Forelimb muscle (tissue), 1 donor: Measurements from ENCODE around the gene NFATC3. TPM values are rescaled to one million over a fixed set of nuclear protein-coding genes. Genes with fewer than 3 reads are reported as not detected.

Source experiments
- DNase-seq: peaks from one replicate; pipeline ENCODE4 v3.0.0-alpha.2; 2013; ENCODE audit warnings: low read depth
- polyA plus RNA-seq: library from polyadenylated mRNA; unstranded; fragments of 120-200 nt; gene quantifications from one replicate; pipeline ENCODE4 v1.2.1, GENCODE V29; 2013; ENCODE audit not compliant: insufficient read length

NFATC3 gene
- polyA plus RNA-seq, 1 donor, result 27.6 TPM

DNA sequence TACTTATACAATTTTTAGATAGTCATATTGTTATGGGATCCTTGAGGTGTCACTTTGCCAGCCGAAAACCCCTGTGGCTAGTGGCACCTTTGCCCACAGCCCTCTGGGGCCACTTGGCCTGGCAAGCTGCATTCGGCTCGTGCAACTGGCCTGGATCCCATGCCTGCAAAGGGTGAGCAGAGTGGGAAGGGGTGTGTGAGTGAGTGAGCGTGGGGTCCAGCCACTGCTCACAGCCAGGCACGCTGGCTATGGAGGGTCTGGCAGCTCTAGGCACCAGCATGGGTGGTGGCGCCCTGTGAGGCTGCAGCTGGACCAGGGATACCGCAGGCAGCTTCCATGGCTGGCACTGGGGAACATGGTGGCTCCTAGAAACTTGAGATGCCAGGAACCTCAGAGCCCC is 101.7 kb downstream of the NFATC3 start:
- no peak for DNase-seq

DNA sequence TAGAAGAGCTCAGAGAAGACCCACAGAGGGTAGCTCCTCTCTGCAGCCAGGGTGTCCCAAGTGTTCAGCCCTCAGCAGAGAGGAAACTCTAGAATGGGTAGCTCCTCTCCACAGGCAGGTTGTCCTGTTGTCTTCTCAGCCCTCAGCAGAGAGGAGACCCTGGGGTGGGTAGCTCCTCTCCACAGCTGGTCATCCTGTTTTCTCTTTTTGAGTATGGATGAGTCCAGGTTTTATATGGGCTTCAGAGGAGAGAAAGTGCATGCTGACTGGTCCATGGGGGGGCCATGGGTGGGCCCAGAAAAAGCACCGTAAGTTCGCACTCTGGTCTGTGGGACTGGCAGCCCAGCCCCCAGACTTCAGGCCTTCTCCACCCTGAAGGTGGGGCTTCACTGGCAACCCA is 102.3 kb downstream of the NFATC3 start:
- no peak for DNase-seq

DNA sequence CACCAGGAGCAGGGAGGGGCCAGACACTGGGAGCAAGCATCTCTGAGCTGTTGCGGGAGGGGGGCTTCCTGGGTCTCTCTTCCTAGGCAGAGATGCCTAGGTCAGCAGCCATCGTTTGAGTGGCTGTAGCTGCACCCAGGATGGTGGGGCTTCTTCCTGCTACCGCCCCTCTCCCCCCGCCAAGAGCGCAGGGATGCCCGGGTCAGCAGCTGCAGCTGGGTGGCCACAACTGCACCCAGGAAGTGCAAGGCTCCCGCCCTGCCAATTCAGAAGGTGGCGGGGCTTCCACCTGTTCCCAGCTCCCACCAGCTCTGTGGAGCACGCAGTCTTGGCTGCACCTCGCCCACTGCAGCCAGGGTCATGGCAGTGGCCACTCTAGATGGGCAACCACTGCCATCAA is 103.0 kb downstream of the NFATC3 start:
- DNase-seq, result no peak

DNA sequence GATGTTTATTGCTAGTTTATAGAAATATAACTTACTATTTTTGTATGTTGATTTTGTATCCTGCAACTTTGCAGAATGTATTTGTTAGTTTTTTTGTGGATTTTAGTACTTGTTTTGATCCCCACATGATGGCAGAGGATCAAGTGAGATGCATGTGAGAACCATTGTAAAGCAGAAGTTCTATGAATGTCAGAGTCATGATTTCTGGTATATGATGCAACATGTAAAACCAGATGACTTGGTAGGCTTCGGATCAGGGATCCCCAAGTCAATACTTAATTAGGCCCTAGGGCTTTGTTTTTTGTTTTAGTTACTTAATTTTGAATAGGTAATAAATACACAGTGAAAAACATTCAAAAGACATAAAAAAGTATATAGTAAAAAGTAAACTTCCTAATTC is 104.9 kb downstream of the NFATC3 start:
- no peak for DNase-seq

DNA sequence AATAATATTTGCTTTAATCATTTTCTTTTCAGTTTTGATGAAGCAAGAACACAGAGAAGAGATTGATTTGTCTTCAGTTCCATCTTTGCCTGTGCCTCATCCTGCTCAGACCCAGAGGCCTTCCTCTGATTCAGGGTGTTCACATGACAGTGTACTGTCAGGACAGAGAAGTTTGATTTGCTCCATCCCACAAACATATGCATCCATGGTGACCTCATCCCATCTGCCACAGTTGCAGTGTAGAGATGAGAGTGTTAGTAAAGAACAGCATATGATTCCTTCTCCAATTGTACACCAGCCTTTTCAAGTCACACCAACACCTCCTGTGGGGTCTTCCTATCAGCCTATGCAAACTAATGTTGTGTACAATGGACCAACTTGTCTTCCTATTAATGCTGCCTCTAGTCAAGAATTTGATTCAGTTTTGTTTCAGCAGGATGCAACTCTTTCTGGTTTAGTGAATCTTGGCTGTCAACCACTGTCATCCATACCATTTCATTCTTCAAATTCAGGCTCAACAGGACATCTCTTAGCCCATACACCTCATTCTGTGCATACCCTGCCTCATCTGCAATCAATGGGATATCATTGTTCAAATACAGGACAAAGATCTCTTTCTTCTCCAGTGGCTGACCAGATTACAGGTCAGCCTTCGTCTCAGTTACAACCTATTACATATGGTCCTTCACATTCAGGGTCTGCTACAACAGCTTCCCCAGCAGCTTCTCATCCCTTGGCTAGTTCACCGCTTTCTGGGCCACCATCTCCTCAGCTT is 105.8 kb downstream of the NFATC3 start:
- DNase-seq, result no peak

DNA sequence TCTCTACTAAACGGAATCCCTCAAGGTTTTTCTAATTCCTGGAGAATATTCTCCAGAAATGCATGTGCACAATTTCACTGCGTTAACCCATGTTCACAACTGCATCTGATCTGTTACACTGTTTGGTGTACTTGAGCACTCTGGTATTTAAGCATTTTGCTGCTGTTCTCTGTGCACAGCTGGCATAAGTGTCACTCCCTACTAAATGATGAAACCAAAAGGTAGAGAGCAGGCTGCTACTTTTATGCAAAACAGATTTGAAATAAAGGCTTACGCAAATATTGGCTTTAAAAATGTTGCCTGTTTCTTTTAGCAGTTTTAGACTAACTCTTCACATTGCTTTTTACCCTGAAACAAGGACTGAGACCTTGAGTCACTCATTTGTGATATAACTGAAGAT is 109.1 kb downstream of the NFATC3 start:
- DNase-seq, result no peak

DNA sequence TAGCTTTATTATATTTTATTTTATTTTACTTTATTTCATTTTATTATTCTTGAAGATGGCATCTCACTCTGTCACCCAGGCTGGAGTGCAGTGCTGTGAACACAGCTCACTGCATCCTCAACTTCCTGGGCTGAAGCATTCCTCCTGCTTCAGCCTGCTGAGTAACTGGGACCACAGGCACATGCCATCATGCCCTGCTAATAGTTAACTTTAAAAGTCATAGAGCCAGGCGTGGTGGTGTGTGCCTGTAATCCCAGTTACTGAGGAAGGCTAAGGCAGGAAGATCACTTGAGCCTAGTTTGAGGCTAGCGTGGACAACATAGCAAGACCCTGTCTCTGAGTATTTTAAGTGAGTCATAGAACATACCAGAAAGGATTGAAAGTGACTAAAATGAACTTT is 112.1 kb downstream of the NFATC3 start:
- DNase-seq, result no peak

DNA sequence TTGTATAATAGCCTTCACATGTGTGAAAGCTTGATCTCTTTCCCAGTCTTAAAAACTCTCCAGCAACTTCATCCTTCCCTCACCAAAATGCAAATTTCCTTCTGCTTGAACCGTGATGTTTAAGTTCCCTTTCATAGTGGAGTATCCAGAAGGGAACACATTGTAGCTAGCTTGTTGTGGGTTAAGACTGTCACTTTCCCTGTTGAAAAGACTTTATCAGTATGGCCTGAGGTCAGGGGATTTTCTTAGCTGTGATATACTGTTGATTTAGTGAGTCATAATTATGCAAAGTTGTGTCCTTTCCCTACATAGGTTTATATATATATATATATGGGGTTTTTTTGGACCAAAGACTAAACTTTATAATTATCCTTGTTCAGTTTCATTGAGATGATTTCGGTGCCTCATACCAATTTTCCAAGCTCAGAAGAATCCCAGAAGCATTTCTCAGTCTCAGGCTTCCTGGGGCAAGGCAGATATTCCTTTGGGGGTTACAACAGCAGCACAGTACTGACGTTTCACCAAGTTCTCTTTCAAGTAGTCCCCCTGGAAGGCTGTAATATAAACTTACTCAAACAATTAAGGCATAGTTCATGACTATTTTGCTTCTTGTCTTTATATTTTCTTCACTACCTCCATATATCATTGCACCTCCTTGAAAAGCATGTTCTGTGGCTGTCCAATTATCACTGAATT is 115.1 kb downstream of the NFATC3 start:
- no peak for DNase-seq

DNA sequence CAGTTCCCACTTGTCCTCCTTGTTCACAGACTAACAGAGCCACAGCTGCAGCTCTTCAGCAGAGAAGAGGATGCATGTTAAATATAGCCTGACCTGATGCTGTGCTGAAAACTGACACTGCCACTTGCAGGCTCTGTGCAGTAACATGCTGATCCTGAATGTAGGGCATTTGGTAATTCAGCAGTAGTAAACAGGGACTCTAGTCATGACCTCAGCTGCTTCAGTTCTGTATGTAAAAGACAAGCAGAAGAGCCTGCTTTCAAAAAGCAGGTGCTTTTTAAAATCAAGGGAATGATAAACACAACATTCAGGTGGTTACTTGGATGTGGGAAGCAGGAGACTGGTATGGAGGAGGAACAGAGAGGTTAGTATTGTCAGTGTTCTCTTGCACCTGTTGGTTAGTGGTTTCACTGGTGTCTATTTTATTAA is 116.9 kb downstream of the NFATC3 start:
- DNase-seq, result peak; percentile 6

DNA sequence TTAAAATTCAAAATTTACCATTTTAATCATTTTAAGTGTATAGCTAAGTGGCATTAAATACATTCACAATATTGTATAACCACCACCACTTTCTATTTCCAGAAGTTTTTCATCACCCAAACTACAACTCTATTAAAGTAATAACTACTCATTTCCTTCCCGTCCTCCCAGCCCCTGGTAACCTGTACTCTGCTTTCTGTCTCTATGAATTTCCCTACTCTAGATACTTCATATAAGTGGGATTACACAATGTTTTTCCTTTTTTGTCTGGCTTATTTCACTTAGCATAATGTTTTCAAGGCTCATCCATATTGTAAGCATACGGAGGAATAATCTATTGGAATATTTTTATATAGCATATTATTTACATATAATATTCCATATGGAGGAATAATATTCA is 121.1 kb downstream of the NFATC3 start:
- no peak for DNase-seq

DNA sequence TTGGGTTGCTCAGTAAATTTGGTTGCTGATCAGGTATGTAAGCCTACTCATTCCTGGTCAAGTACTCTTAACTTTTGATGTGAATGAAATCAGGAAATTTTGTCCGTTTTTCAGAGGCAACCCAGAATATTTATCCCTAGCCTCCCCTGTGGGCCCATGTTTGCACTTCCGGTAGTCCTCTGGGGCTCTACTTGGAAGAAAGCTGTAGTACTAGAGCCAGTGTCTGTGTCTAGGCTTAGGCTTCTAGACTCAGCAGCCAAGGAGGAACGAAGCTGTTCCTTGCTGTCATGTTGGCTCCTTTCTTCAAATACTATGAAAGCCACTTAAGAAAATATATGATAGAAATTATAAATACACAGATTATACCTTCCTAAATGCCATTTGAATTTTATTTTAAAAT is 129.6 kb downstream of the NFATC3 start:
- no peak for DNase-seq

DNA sequence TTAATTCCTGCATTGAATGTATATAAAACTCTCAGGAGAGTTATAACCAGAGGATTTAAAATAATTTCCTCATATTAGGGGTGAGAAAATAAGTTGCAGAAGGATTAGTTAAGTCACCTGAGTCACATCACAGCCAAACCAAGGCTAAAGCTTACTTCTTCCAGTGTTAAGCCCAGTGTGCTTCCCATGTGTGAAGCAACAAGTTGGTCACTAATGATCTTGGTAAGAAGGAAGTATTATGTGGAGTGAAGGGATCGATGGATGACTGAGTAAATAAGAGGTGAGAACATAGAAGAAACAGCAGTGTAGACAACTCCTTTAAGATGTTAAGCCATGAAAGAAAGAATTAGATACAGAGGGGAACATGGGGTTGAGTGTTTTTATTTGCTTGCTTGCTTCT is 130.1 kb downstream of the NFATC3 start:
- no peak for DNase-seq

DNA sequence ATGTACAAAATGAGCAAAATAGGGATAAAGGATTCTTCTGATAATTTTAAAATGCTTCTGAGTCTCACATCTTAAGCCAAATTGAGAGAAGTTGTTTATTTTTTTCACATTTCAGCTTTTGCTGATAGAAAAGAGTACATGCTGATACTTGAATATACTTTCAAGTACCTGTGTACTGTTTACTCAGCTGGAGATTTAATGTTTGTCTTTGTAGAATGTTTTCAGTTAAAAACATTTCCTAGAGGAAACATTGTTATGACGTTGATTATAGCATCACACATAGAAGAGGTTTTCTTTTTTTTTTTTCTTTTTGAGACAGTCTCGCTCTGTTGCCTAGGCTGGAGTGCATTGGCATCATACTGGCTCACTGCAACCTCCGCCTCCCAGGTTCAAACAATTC is 131.1 kb downstream of the NFATC3 start:
- DNase-seq, result no peak

DNA sequence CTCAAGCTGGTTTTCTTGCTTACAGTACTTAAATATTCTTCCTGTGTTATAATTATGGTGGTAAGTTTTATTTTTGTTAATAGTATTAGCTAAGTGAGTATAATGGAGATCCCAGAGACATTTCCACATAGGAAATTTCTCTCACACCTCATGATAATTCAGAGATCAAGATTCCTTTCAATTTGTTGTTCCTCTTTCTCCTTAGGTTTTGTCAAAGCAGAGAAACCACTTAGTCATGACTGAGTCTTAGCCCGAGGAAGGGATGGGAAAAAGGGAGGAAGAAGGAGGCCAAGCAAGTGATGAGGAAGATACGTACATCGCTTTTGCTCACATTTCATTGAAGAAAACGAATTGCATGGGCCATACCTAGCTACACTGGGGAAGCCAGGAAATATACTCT is 132.3 kb downstream of the NFATC3 start:
- DNase-seq, result no peak

DNA sequence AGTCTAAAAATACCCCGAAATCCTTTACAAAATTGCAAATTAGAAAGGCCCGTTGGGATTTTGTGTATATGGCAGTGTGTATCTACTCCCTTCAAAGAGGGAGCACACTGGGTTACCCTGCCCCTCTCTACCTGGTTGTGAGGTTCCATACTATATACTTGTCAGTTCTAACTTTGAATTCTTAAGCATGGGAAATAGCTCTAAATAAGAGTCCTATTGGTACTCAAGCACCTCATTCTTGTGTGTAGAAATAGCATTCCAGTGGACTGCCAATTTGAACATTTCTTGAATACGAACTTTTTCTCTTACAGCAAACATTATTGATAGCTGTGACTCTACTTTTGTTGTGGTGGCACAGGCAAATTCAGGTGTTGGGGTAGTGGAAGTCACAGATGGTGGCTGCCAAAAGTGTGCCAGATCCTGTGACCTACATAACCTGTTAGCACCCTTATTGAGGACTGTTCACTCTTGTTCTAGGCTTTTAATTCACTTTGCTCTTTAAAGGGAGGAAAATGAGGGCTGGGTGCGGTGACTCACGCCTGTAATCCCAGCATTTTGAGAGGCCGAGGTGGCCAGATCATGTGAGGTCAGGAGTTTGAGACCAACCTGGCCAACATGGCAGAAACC is 134.7 kb downstream of the NFATC3 start:
- no peak for DNase-seq

DNA sequence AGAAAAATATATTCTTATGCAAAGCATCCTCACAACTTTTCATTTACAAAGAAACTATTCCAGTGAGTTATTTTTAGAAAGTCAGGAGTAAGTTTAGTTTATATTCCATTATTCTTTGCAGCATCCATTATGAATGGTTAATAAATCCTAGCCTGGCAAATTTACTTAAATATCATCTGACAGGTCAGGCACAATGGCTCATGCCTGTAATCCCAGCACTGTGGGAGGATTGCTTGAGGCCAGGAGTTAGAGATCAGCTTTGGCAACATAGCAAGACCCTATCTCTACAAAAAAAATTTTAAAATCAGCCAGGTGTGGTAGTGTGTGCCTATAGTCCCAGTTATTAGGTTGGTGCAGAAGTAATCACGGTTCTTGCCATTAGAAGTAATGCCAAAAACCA is 137.9 kb downstream of the NFATC3 start:
- no peak for DNase-seq

DNA sequence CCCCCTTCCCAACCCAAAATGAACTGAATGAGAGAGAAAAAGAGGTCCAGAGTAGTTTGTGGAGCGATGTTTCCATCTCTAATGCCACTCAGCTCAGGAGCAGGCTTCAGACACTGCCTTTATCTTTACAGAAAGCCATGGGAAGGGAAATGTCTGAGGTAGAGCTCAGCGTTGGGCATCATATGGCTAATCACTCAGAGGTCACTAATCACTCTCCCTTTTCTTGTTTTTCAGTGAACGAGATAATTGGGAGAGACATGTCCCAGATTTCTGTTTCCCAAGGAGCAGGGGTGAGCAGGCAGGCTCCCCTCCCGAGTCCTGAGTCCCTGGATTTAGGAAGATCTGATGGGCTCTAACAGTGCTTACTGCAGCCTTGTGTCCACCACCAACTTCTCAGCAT is 140.9 kb downstream of the NFATC3 start:
- no peak for DNase-seq

DNA sequence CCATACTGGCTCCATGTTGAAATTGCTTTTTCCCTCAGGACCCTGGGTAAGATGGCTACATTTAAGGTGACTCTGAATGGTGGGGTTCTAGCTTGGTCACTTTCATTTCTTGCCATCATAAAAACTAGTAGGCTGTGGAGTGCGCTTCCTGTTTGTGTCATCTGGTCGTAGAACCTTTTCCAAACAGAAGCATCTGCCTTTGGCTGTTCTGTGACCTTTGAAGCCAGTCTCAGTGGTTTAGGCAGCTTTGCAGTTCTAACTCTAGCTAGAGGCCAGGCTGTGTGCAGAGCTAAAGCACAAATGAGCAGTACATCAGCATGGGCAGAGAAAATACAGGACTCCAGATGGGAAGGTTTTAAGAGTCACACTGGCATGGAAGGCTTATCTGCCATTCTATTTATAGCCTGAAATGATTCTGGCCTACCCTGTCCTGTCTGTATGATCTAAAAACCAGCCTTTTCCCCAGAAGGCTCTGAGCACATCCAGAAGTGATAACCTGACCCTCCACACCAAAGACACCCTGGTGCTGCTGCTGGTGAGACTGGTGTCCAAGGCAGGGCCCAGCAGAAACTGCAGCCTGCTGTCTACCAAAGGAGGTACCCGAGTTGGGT is 142.1 kb downstream of the NFATC3 start:
- DNase-seq, result no peak

DNA sequence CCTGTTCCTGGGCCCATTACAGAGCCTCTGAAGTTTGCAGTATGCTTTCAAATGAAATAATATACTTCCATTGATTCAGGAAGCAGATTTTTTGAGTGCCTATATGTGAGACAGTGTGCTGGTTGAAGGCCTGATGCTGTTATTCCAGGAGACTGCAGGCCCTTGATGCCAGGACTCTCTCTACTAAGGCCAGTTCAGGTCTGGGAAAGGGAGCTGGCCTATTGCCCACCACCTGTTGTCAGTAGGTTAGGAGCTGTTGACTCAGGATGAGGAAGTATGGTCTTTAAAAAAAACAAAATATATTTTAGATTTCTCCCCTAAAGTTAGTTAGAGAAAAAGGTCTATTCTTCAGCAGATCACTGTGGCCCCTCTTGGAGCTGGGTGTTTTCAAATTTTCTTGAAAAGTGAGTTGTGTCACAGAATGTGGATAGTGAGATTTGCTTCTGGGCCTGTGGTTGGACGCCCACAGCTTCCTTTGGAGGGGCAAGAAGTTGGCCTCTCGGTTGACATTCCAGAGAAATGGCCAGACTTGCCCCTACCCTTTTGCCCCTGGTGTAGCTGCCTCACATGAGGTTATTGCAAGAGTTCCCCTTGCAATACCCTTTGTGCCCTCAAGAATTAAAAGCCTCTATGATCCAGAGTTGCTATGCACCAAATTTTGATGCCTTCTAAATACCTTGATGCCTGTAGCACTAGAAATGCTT is 142.8 kb downstream of the NFATC3 start:
- DNase-seq, result no peak

DNA sequence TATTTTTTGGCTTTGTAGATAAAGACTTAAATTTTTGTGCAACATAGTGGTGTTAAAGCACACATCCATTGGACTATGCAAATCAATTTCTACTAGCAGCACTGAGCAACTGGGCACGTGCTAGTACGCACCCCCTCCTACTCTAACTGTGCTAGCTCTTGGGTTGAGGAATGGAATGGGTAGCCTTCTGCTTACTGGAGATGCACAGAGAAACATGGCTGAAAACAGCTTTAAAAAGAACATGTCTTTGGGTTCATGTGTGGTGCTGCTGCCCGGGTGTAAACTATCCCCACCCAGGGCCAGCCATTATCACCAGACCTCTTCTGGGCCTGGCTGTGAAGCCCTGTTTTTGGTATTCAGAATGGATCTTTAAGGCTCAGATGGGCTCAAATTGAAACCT is 143.5 kb downstream of the NFATC3 start:
- no peak for DNase-seq

DNA sequence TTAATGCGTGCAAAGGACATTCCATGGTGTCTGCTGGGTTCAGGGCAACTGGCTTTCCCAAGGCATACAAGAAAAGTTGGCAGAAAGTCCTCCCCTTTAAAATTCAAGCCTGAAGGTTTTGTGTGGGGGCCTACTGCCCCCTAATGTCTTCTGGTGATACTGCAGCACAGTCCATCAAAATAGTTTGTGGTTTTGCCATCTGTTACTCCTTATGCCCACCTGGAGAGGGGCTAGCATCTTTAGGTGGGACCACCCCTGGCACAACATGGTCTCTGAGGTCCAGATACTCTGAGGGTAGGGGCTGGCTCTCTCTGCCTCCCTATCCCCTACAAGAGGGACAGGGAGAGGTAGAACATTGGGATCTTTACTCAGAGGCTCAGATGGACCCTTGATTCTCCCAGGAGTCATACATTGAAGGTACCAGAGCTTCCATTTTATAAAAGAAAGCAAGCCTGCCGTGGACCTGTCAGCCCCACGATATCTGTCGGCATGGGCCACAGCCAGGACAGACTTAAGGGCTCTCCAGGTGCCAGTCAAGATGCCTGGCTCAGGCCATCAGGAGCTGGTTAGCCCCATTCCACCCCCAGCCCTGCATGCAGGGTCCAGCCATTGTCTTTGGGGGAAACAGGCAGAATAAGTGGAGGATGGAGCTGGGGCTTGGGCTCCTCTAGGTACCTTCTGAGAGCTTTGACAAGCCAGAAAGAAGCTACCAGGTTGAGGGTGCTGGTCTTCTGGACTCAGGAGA is 144.4 kb downstream of the NFATC3 start:
- DNase-seq, result peak; percentile 29
